ENCODE data around the gene VAV2.

VAV2 gene

DNA sequence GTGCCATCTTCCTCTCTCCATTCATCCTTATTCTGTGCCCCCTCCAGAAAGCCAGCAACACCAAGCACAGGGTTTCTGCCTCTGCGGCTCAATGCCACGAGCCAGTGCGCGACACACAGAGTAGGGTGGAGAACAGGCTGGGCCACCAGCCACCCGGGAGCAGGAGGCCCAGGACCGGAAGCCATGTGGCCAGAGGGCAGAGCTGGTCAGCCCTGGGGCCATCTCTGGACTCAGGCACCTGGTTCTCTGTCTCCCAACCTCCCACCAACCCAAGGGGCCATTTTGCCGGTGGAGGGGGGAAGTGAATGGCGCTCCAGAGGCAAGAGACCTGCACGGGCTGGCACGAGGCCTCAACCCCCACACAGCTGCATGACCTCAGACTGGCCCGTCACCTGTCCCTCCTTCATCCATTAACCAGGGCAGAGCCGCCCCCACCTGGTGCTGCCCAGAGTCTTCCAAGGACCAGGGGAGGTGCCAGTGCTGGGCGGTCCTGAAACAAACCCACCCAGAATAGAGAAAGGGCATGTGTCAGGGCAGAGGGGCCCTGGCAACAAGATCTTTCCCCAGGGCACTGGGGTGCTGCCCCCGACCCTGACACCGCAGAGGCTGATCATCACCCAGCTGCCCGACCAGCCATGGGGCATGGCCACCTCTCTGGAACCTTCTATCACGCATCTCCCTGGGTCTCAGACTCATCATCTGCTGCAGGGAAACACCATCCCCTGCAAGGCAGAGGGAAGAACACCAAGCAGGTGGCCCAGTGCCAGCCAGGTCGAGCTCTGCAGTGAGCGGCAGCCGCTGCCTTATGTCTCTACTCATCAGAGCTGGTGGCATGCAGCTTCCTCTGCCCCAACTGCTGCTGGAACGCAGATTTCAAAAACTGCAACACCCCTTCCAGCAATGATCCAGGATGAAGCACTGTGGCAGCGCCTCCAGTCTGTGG lies 11.9 kb downstream of the VAV2 start:
- DNase-seq = no peak

DNA sequence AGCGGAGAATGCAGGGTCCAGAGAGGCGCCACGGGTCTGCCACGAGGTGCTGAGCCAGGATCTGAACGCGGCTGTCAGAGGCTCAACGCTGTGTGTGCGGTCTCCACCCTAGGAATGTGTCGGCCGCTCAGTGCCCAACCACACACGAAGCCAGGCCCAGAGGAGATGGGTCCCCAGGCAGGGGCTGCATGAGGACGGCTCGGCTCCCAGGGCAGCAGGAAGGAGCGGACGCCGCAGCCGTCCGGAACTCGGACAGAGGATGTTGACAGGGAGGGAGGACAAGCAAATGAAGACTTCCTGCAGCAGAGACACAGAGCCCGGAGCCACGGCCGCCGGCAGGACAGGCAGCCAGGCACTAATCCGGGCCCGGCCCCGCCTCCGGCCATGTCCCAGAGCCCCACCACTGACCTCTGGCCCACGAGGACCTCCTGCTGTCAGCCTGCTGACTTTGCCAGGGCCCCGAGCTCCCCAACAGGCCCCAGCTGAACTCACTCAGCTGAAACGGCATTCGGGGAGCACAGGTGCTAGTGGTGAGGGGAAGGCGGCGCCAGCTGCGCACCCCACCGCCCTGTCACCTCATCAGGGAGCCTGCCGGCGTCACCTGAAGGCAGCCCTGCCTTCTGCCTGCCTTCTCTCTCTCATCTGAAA lies 12.7 kb downstream of the VAV2 start:
- DNase-seq = no peak

DNA sequence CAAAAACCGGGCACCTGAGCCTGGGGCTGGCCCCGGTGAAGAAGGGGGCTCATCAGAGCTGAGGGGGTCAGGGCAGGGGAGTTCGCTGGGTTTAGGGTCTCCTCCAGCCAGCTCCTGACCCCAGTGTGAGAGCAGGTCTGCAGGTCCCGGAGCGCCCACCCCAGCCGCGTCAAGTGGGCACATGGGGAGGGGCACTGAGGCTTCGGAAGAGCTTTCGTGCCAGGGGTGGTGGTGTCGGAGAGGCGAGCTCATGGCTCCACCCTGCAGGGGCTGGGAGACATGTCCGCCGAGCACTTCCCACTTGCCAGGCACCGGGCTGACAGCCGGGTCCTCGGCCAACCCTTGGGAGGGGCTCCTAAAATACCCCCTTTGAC lies 13.2 kb downstream of the VAV2 start:
- DNase-seq = no peak

DNA sequence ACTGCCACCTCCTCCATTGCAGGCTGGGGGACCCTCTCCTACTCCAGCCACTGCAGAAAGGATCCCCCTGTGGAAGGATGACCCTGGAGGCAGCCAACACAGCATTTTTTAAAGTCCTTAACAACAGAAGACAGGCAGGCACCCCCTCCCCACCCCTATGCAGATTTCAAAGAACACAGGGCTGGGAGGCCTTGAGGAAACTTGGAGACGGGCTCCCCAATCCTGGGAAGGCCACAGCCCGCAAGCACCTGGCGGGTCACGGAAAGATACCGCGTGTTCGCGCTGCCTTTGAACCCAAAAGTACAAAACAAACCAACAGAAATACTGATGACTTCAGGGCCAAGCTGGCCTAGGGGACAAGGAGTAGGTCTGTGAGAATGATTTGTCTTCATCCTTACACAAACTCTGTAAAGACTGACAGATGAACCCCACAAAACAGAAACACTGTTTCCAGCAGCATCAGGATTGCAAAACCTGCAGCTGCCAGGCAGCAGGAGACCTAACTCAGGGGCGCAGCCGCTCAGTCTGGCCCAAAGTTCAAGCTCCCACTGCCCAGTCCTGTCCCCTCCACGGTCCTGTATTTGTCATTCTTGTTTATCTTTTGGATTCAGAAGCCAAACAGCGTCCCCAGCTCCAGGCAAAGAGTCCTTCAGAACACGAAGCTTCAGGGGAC lies 13.8 kb downstream of the VAV2 start:
- no peak for DNase-seq

DNA sequence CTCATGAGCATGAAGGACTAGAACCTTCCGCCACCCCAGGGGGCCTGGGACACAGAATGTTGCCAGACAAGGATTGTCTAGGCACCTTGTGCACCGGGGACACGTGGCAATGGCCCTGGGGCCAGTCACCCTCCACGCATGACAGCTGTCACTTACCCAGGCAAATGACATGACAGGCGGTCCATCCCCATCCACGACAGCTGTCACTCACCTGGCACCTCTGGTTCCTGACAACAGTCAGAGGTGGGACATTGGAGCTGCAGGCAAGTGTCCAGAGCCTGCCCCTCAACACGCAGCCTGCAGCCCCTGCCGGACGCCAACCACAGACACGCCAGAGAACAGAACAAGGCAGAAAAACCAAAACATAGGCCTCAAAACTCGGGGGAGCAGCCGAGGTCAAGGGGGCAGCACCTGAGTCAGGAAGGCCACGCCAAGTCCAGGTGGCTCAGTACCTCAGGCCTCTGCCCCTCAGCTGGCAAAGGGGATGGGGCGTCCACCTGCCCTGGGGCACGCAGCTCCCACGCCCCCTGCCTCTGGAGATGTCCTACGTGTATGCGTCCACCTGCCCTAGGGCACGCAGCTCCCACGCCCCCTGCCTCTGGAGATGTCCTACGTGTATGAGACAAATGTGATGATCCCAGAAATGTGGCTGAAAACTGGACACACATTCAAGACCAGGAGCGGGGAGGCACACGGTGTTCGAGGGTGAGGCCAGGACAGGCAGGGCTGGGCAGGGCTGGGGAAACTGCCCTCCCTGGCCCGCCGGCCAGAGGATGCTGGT lies 14.5 kb downstream of the VAV2 start:
- no peak for DNase-seq

DNA sequence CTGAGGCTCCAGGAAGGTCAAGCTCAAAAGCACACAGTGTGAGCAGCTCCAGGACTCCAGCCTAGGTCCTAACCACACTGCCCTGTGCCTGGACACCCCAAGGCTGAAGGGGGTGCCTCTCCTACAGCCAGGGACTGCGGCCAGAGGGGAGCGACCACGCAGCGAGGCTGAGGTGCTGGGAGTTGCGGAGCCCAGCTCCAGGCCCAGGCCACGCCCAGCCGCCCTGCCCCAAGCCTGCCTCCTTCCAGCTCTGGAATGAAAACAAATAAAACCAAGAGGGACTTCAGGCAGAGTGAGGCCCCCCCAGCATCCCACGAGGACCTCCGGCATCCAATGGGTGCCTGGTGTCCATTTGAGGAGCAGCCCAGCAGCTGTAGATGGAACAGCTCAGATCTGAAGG lies 15.2 kb downstream of the VAV2 start:
- DNase-seq = no peak

DNA sequence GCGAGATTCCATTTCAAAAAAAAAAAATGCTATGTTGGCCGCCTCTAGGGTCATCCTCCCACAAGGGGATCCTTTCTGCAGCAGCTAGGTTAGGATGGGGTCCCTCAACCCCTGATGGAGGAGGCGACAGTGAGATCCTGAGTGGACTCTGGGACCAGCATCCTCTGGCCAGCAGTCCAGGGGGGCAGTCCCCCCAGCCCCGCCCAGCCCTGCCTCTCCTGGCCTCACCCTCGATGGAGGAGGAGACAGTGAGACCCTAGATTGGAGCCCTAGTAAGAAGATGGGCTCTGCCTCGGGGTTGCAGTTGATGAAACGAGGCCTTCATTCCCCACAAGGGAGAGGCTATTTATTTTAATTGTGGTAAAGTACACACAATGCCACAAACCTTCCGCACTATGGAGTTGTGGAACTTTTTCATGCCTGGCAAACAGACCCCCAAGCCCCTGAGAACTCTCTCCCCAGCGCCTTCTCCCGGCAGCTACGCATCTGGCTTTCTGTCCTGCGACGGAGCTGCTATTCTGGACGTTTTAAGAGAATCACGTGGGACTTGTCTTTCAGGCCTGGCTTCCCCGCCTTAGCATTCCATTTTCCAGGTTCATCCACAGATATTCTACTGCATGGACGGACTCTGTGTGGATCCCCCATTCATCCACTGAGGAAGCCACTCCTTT lies 15.8 kb downstream of the VAV2 start:
- DNase-seq = no peak

DNA sequence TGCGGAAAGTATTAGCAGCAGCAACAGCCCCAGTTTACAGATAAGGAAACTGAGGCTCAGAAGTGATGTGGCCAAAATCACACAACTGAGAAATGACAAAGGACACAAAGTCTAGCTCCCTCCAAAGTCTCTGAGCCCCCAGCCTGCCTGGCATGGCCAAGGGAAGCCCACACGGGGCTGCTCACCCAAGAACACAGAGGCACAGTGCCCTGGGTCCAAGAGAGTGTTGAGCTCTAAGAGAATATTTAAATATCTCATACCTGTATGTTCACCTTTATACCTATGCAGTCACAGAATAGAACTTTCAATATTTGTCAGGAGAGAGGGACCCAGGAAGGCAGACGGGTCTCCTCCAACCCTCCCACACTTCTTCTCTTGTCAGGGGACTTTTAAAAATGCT lies 16.6 kb downstream of the VAV2 start:
- DNase-seq = no peak

DNA sequence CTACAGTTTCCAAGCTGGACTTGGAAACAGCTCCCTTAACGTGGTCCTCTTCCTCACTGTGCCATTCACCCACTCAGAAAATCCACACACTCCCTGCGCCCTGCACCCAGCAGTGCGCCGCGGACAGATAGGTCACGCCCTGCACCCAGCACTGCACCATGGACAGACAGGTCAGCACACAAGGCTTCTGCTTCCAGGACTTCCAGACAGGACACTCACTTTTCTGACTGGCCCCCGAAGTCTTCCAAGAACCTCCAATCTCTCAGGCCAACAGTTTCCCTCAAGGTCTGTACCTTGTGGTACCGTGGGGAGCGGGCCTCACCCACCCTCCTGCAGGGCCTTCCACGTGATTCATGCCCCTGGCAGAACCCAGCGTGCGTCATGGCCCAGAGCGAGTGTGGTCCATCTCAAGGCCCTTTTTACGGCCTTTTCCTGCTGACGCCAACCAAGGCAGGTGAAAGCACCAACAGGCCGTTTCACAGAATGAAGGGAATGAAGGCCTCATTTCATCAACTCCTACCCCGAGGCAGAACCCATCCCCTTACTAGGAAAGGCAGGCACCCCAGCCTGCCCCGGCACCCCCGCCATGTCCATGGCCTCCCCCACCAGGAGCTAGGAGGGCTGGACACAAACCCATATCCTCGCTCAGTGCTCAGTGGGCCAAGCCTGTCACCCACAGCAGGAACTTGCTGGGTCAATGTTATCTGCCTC lies 17.3 kb downstream of the VAV2 start:
- DNase-seq = no peak

DNA sequence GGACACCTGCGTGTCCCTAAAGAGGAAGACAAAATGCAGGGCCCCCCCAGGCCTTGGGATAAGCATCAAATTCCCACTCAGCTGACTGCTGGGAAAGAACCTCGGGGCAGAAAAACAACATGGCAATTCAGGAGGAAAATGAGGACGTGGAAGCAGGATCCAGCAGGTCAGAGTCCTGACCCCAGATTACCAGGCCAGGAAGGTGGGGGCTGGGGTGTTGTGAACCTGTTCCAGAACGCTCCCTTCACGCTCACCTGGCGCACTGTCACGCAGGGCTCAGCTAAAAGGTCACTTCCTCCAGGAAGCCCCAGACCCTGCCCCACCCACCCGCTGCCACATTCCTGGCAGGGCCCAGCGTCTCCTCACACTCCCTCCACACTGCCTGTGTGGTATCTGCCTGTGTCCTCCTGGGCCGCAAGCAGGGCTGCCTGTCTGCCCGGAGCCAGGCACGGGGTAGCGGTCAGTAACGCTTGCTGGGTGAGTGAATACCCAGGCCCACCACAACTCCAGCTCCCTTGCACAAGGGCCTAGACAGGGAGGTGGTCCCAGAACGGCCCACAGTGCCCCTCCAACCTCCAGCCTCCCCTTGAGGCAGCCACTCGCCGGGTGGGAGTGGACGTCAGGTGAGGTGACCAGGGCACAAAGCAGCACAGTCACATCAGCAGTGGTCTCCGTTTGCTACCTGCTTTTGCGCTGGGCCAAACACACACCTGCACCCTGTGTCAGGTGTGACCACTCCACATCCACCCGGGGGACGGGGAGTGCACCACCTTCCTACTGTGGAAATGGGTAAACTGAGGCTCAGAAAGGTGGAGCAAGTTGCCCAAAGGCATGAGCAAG lies 18.1 kb downstream of the VAV2 start:
- no peak for DNase-seq

DNA sequence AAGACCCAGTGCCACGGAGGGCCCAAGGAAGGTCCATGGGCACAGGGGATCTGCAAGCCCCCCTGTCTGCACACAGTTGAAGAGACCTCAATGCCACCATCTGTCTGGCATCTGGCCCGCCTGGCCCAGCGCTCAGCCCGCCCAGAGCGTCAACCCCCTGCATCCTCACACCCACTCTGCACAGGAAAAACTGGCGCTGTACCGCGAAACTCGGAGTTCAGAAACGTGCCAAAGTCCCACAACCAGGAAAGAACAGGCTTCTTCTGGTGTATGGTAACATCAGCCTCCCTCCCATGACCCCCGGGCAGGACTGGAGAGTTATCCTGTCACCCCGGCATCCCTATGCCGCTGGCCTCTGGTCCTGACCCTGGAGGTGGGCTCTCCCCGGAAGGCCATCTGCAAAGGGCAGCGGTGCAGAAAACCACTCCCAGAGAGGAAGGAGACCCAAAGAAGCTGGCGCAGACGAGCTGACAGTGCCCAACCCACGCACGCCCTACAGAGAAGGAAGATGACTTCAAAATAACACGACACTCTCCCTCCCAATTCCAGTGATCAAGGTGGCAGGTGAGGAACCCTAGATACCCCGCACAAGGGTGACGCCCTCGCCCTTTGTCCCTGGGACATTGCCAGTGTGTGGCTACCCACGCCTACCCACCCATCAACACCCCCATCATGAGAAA lies 18.9 kb downstream of the VAV2 start:
- DNase-seq = no peak

DNA sequence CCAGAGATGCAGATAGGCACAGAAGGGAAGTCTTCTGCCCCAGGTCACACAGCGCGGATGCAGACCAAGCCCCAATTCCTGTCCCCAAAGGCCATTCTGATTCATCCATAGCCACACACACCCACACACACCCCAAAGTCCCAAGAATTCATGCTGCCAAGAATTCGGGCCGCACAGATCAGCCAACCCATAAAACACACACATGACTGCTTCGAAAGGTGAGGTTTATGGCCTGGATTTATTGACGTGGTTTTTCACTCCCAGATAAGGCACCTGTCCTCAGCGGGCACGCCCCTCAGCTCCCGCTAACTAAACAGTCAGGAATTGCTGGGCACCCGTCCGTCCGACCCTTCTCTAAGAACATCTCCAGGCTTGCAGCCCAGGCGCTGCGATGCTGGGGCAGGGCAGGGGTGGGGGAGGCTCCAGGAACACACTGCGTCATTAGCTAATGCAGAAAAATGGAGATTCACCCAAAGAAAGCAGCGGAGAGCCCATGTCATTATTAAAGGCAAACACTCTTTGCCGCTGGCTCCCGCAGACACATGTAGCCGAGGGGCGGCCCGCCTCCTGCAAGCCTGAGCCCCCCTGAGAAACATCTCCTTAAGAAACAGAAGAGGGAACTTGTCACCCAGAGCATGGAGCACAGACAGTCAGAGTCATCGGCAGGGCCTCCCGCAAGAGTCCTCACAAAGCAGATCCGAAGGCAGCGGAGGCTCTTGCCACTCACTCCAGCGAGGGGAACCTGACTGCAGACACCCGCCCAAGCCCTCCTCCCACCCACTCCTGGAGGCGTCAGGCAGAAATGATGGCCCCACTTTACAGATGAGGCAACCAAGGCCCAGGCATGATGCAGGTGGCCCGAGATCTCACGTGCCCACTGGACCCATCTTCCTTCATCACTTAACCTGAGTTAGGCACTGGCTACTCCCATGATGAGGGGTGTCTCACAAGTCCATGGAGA lies 19.9 kb downstream of the VAV2 start:
- DNase-seq = no peak

DNA sequence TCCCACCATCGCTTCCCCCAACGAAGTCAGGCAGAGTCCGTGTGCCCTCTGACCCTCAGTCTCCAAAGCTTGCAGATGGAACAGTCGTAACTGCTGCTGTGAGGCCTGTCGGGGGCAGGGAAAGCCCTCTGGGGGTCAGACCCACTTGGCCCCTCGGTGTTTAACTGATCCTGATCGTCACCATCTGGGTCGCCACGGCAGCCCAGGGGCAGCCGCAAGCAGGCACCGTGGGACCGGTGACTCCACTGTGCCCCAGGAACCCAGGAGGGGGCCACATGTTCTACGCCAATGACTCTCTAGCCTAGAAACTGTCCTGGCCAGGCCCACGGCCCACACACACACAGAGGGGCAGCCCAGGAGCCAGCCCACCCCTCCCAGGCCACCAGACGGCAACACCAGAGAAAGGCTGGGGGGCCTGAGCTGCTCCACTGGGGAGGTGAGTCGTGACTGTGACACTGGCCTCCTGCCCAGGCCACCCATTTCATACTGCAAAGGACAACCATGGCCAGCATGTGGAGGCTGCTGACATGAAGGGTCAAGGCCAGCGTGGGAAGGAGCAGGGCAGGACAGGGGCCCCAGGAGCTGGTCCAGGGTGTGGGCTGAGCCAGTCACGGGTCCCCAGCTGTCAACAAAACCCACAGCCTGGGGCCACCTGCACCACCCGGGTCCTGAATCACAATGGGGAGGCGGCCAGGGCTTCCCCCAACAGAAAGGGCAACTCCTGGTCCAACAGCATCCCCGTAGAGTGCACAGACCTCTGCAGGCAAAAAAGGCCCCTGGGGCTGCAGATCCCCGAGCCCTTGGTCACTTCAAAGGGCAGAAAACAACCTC lies 20.8 kb downstream of the VAV2 start:
- DNase-seq = no peak

DNA sequence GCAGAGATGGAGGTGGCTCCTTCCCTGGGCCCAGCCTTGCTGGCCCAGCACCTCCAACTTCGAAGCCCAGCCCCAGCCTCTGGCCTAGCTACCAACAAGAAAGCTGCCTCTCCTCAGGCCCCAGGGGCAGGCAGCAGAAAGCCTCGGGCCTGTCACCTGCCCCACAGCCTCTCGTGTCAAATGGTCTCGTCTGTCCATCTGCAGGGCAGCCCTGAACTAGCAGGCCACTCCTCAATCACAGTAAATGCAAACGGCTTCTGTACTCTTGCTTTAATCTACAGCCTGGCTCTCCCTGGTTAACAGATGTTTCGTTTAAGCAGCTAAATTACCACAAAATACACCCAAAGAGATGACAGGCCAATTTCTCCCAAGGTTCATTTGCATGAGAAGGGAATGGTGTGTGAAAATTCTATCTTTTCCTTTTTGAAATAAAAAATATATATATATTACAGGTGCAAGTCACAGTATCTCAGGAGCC lies 21.5 kb downstream of the VAV2 start:
- no peak for DNase-seq

DNA sequence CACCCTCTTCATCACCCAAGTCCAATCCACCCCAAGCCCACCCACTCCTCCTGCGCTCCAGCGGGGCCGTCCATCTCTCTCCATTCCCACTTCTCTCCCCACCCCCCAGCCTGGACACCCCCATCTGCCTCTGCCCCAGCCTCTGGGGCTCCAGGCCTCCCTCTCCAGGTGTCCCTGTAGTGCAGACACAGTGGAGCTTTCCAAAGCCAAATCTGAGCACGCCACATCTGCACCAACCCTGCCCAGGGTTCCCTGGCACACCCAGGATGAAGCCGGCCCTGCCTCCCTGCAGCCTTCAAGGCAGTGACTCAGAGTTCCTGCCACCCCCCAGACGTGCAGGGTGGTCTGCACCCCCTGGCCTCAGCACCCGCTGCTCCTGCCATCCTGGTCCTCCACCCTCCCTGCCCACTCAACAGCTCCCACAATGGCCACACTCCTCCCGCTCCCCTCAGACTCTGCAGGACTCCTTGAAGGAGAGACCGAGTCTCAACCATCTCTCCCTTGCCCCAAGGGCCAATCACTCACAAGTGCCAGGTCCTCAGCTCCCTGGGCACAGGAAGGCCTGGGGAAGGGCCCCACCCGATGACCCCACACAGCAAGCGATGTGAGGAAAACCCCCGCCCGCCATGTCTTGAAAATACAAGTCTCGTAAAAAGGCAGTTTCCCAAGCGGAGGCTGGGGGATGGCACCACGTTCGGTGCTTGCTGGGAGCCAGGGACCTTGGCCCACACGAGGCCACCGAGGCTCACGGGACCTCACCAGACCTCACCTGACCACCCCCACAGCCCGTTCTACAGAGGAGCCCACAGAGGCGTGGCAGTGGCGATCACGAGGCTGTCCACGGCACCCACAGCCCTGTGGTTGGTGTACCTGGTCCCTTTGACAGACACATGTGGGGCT lies 22.2 kb downstream of the VAV2 start:
- DNase-seq = no peak

DNA sequence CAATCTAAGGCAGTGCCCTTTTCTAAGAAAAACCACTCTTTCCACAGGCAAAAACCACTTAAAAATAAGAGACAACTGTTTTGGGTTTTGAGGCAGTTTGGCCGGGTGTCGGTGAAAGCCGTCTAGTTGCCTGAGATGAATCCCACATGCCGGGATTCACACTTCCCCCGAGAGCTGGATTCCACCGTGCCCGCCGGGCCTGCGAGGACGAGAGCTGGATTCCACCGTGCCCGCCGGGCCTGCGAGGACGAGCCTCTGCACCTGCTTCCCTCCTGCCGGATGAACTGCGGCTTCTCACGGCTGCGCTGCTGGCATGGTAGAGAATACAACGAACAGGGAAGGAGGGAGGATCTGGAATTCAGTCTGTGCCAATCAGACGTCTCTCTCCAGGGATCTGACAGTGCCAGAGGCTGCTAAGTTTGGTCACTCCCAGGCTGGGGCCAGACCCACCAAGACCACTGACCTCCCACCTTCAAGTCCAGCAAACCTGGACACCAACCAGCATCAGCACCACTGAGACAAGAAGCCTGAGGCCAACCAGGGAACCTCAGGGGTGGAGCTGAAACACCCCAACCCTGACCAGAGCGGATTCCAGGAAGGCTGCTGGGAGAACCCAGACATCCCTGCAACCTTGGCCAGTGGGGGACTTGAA lies 23.0 kb downstream of the VAV2 start:
- no peak for DNase-seq

All from suppressor macrophage (primary cell).